ENCODE results near the gene LMLN. TPM values are rescaled to one million over a fixed set of nuclear protein-coding genes. Genes with fewer than 3 reads are reported as not detected.
"Not testable (repeated sequence)": the region's sequence is repeated elsewhere in the genome, so short reads cannot be mapped to it uniquely, and the experiment has no call there.

LMLN gene
- 10 to 100 TPM in 3 of 4 donors, 1 to 10 TPM in 1; 9.8 to 12.5 (median 10.9) TPM for total RNA-seq

DNA sequence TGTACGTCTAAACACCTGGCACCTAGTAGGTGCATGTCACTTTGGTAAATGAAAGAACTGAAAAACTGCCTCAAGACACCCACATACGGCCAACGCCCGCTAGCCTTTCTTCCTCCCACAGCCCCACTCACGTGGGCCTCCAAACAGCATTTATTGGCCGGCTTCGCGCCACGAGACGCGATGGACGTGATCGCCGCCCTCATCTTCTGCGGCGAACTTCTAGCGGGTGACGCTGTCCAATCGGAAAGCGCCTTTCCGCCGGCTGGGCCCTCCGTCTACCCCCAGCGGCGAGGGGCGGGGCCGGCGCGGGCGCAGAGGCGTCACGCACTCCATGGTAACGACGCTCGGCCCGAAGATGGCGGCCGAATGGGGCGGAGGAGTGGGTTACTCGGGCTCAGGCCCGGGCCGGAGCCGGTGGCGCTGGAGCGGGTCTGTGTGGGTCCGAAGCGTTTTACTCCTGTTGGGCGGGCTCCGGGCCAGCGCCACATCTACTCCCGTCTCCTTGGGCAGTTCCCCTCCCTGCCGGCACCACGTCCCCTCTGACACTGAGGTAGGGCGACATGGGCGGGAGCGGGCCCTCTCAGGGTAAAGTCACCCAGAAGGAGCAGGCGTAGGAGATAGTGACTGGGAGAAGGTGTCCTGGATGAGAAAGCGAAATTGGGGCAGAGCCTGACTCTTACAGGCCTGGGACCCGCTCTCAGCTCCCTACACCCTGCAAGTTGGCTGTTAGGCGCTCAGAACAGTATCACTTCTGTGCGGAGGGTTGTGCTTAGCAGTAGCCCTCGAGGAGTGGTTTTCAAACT is at the start of gene LMLN:
LMLN (plus strand) TSS at position 327 of the 803 bp plus-strand sequence; CDS start at position 356, 29 bp downstream.
- peak within 1 kb of the TSS; percentile 56 to 77 (median 75) for H3K4me3 ChIP-seq (replicated peaks in 1 of 3)
- peaks cover 13 to 15% of the 10 kb centered on the region in 2 donors for H3K36me3 ChIP-seq
- peaks cover 8 to 15% of the 10 kb centered on the region in 2 donors for H3K4me1 ChIP-seq
- peak within 1 kb of the TSS; percentile 40 to 69 (median 47) for H3K27ac ChIP-seq
- intact Hi-C loops (cut with DNase I) = no loop called here
- WGBS, 2 donors = 1% methylated on average over 37 to 41 of the region's 62 CpGs
- H3K9me3 ChIP-seq = no peaks in the 10 kb centered on the region
- TF ChIP-seq CTCF (IDR thresholded peaks at IDR 0.05) (peak in 1 of 6 experiments; percentile 0), POLR2A (IDR thresholded peaks at IDR 0.05) (peak; percentile 34 to 85)
- no peaks in the 10 kb centered on the region for H3K27me3 ChIP-seq
- peak; percentile 97 for DNase-seq

DNA sequence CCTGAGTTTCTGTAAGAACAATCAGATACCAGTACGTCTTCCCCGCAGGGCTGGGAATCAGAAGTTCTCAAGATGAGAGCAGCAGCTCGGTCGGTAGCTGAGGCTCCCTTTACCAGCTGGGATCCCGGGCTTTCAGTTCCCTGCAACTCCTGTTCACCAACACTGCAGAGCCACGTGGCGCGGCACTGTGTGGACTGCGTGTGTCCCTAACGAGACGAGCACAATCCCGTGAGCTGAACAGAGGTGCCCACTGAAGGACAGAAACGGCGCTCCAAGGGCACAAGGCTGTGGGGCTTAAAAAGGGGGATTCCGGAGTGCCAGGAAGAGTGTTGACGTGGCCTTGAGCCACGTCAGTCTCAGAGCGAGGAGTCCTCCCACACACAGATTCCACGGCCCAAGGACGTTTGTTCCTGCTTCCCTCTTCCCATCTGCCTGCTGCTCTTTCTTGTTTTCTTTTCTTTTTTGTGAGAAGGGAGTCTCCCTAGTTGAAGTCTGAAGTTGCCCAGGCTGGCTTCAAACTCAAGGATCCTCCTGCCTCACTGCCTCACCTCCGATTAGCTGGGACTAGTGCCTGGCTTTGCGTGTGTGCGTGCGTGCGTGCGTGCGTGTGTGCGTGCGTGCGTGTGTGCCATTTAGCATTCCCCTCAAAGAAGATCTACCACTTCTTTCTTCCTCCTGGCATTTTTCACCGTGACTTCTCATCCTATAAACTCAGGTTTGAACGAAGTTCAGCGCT is 47.1 kb upstream of the LMLN start:
- Histone ChIP-seq H3K27ac (no peak overlapping the region), H3K4me3 (replicated peaks in 1 of 3) (no peak overlapping the region)

DNA sequence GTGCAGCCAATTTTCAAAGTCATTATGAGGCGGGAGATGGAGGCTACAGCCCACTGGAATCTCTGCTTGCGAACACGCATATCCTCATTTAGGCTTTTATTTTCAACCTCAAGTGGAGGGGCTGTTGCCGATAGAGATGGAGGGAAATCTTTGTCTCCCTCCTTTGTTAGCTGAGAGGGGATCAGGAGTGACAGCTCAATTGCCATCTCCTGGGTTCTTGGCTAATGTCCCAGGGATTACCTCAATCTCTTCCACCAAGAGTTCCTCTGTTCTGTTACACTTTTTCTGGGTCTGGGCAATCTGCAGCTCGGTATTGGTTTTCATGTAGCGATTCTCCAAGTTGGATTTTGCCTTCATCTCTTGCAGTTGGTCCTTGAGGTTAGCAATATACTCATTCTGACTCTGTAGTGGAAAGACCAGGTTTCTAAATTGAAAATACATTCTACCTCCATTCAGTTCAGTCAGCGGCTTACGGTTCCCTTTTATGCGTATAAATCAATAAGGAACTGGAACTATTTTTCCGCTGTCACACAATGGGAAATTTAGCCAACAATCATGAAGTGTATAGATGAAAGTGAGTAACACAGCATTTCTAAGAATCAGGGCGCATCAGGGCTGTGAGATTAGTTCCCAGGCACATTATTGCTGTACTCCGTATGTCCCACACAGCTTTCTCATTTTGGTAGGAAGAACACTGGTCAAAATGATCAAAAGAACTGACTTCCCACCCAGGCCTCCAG is 46.2 kb upstream of the LMLN start:
- no peak overlapping the region for H3K27ac ChIP-seq
- no peaks in the 10 kb centered on the region for H3K9me3 ChIP-seq
- H3K27me3 ChIP-seq = no peaks in the 10 kb centered on the region
- TF ChIP-seq CTCF (IDR thresholded peaks at IDR 0.05) (no peak), POLR2A (IDR thresholded peaks at IDR 0.05) (no peak)
- no peak overlapping the region for H3K4me3 ChIP-seq (replicated peaks in 1 of 3)
- no peaks in the 10 kb centered on the region for H3K4me1 ChIP-seq
- DNase-seq = no peak
- WGBS, 2 donors = 93 to 94% methylated on average over 12 of the region's 12 CpGs
- intact Hi-C loops (cut with DNase I) = no loop called here
- H3K36me3 ChIP-seq = no peaks in the 10 kb centered on the region

More for the DNA sequence above, 47.1 kb upstream of the LMLN start:
- TF ChIP-seq CTCF (IDR thresholded peaks at IDR 0.05) (no peak), POLR2A (IDR thresholded peaks at IDR 0.05) (no peak)
- H3K4me1 ChIP-seq = no peaks in the 10 kb centered on the region
- H3K36me3 ChIP-seq = no peaks in the 10 kb centered on the region
- no peak for DNase-seq
- H3K9me3 ChIP-seq = no peaks in the 10 kb centered on the region
- WGBS, 2 donors = 92 to 94% methylated on average over 33 of the region's 33 CpGs
- intact Hi-C loops (cut with DNase I) = no loop called here
- H3K27me3 ChIP-seq = no peaks in the 10 kb centered on the region

DNA sequence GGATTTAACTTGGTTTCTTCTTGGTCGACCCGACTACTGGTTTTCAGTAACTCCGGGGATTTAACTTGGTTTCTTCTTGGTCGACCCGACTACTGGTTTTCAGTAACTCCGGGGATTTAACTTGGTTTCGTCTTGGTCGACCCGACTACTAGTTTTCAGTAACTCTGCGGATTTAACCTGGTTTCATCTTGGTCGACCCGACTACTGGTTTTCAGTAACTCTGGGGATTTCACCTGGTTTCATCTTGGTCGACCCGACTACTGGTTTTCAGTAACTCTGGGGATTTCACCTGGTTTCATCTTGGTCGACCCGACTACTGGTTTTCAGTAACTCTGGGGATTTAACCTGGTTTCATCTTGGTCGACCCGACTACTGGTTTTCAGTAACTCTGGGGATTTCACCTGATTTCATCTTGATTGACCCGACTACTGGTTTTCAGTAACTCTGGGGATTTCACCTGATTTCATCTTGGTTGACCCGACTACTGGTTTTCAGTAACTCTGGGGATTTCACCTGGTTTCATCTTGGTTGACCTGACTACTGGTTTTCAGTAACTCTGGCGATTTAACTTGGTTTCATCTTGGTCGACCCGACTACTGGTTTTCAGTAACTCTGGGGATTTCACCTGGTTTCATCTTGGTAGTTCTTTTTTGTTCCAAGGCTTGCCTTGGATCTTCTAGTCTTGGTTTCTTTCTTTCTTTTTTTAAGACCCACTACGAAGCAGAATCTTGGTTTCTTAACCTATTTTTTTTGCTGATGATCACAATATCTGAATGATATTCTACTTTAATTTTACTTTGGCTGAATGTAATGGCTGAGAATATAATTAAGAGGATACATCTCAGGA is 38.4 kb upstream of the LMLN start:
- H3K27me3 ChIP-seq; H3K36me3 ChIP-seq; intact Hi-C loops (cut with DNase I); H3K27ac ChIP-seq; DNase-seq; H3K9me3 ChIP-seq; H3K4me1 ChIP-seq; H3K4me3 ChIP-seq (replicated peaks in 1 of 3): not testable (repeated sequence)
- 83 to 94% methylated on average over 22 to 23 of the region's 24 CpGs for WGBS, 2 donors

DNA sequence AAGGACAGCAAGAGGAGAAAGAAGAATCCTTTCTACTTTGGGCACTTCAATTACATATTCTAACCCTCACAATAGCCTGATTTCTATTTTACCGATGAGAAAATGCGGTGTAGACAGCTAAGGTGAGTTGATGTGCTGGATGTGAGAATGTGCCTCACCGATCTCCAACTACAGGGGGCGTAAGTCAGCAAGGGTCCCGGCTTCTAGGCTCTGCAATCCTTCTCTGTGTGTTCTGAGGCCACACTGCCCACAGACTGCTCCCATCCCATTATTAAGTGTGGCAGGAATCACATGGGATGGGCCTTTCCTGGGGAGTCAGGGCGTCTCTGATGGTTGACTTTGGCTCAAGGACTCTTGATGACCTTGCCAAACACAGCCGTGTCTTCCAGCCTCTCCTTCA is 33.6 kb upstream of the LMLN start:
- WGBS, 2 donors = 67 to 76% methylated on average over 7 of the region's 7 CpGs
- no peak for DNase-seq
- no peaks in the 10 kb centered on the region for H3K27me3 ChIP-seq
- no peaks in the 10 kb centered on the region for H3K9me3 ChIP-seq
- no peaks in the 10 kb centered on the region for H3K4me1 ChIP-seq
- intact Hi-C loops (cut with DNase I) = no loop called here
- H3K36me3 ChIP-seq = peaks cover 0 to 3% of the 10 kb centered on the region in 2 donors
- no peak for TF ChIP-seq CTCF (IDR thresholded peaks at IDR 0.05)
- no peak for TF ChIP-seq POLR2A (IDR thresholded peaks at IDR 0.05)
- no peak overlapping the region for H3K4me3 ChIP-seq (replicated peaks in 1 of 3)
- no peak overlapping the region for H3K27ac ChIP-seq

DNA sequence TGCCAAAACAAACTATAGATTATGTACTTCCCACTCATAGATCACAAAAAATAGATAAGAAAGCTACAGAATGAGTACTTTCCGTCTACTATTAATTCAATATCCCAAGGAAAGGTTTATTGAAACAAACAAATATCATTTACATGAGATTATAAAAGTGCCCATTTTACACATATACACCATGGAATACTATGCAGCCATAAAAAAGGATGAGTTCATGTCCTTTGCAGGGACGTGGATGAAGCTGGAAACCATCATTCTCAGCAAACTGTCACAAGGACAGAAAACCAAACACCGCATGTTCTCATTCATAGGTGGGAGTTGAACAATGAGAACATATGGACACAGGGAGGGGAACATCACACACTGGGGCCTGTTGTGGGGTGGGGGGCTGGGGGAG is 32.4 kb upstream of the LMLN start:
- H3K27me3 ChIP-seq; H3K36me3 ChIP-seq; DNase-seq; H3K4me1 ChIP-seq; H3K27ac ChIP-seq; intact Hi-C loops (cut with DNase I); H3K9me3 ChIP-seq; H3K4me3 ChIP-seq (replicated peaks in 1 of 3): not testable (repeated sequence)
- 96% methylated on average over 3 of the region's 3 CpGs for WGBS, 2 donors
